Measurements from ENCODE around the gene GLG1.
"Not testable (repeated sequence)": the region's sequence is repeated elsewhere in the genome, so short reads cannot be mapped to it uniquely, and the experiment has no call there.

Gene GLG1

GRCh38 chr16:74524926-74525325 is 82.0 kb downstream of the GLG1 start:
- no peak for DNase-seq

GRCh38 chr16:74524117-74524516 is 82.8 kb downstream of the GLG1 start:
- no peak for DNase-seq

- not testable (repeated sequence) for DNase-seq
Measured at GRCh38 chr16:74523706-74524105, 83.2 kb downstream of the GLG1 start.

GRCh38 chr16:74522160-74522559 is 84.8 kb downstream of the GLG1 start:
- no peak for DNase-seq

GRCh38 chr16:74521691-74522090 is 85.2 kb downstream of the GLG1 start:
- DNase-seq = no peak

GRCh38 chr16:74518934-74519333 is 88.0 kb downstream of the GLG1 start:
- not testable (repeated sequence) for DNase-seq

- no peak for DNase-seq
Measured at GRCh38 chr16:74511961-74512360, 95.0 kb downstream of the GLG1 start.

GRCh38 chr16:74505011-74505410 is 101.9 kb downstream of the GLG1 start:
- no peak for DNase-seq

- DNase-seq = no peak
Measured at GRCh38 chr16:74503412-74503811, 103.5 kb downstream of the GLG1 start.

GRCh38 chr16:74501484-74502478 is 105.1 kb downstream of the GLG1 start:
- DNase-seq = no peak

GRCh38 chr16:74500907-74501306 is 106.0 kb downstream of the GLG1 start:
- no peak for DNase-seq

GRCh38 chr16:74499114-74499513 is 107.8 kb downstream of the GLG1 start:
- DNase-seq = no peak

- no peak for DNase-seq
Measured at GRCh38 chr16:74497761-74498160, 109.2 kb downstream of the GLG1 start.

GRCh38 chr16:74496054-74496453 is 110.9 kb downstream of the GLG1 start:
- DNase-seq = no peak

- DNase-seq = no peak
Measured at GRCh38 chr16:74492976-74493375, 113.9 kb downstream of the GLG1 start.

- no peak for DNase-seq
Measured at GRCh38 chr16:74487634-74488495, 119.0 kb downstream of the GLG1 start.

- DNase-seq = no peak
Measured at GRCh38 chr16:74485916-74486315, 121.0 kb downstream of the GLG1 start.

GRCh38 chr16:74480150-74481029 is 126.5 kb downstream of the GLG1 start:
- no peak for DNase-seq

- no peak for DNase-seq
Measured at GRCh38 chr16:74477226-74477625, 129.7 kb downstream of the GLG1 start.

- DNase-seq = no peak
Measured at GRCh38 chr16:74474416-74474815, 132.5 kb downstream of the GLG1 start.

GRCh38 chr16:74472540-74472939 is 134.4 kb downstream of the GLG1 start:
- no peak for DNase-seq

GRCh38 chr16:74472010-74472409 is 134.9 kb downstream of the GLG1 start:
- no peak for DNase-seq

Data from activated CD4-positive, CD25-positive, alpha-beta regulatory T cell (primary cell).